CD14-positive monocyte (primary cell): ENCODE measurements around the gene PCDH15. TPM values are rescaled to one million over a fixed set of nuclear protein-coding genes. Genes with fewer than 3 reads are reported as not detected.

Source experiments
- DNase-seq, 3 donors: peaks; one replicate each; pipeline ENCODE4 v3.0.0-alpha.2; 2011 to 2022
- H2AFZ ChIP-seq: 2 replicates; pipeline ENCODE4 v1.6.0; 2012; ENCODE audit warnings: mild to moderate bottlenecking, low read depth, low read length, inconsistent platforms; ENCODE audit not compliant: insufficient read depth, poor library complexity, severe bottlenecking
- H3K27ac ChIP-seq, 2 donors: 1 replicate in 1 of 2; 2 replicates in 1 of 2; pipeline ENCODE4 v1.5.1; 2012 to 2013; ENCODE audit warnings: low read length in 2 of 2, control low read depth in 1 of 2, inconsistent platforms in 1 of 2, low read depth in 1 of 2, mild to moderate bottlenecking in 1 of 2
- H3K27me3 ChIP-seq, 2 donors: one replicate each; pipeline versions ENCODE4 v1.6.0 to v1.6.1; 2011 to 2013; ENCODE audit warnings: low read length in 2 of 2; ENCODE audit not compliant: control insufficient read depth in 2 of 2, insufficient read depth in 2 of 2
- H3K36me3 ChIP-seq, 2 donors: replicated peaks in 1 of 2; 1 replicate in 1 of 2; 2 replicates in 1 of 2; pipeline versions ENCODE4 v1.5.1 to v1.6.1; 2012 to 2013; ENCODE audit warnings: low read length in 2 of 2, control low read depth in 1 of 2, inconsistent platforms in 1 of 2, mild to moderate bottlenecking in 1 of 2; ENCODE audit not compliant: insufficient read depth in 2 of 2, control insufficient read depth in 1 of 2
- H3K4me1 ChIP-seq, 2 donors: 1 replicate in 1 of 2; 2 replicates in 1 of 2; pipeline versions ENCODE4 v1.5.1 to v1.6.1; 2012 to 2013; ENCODE audit warnings: low read length in 2 of 2, control low read depth in 1 of 2, inconsistent platforms in 1 of 2, mild to moderate bottlenecking in 1 of 2, moderate library complexity in 1 of 2; ENCODE audit not compliant: insufficient read depth in 2 of 2, control insufficient read depth in 1 of 2
- H3K4me2 ChIP-seq: replicated peaks from 2 replicates; pipeline ENCODE3; 2012; ENCODE audit warnings: low read length, moderate library complexity, mild to moderate bottlenecking; ENCODE audit not compliant: poor library complexity, severe bottlenecking; ENCODE audit errors: extremely low read depth
- H3K4me3 ChIP-seq, 3 experiments: fragments of 200-600 bp in 1 of 3; sonication (generic) in 1 of 3; replicated peaks in 1 of 3; 1 replicate in 2 of 3; 2 replicates in 1 of 3; pipeline ENCODE4 v1.5.1; 2011 to 2013; ENCODE audit warnings: low read length in 3 of 3, mild to moderate bottlenecking in 3 of 3, control low read depth in 2 of 3, low read depth in 2 of 3, inconsistent platforms in 1 of 3, moderate library complexity in 1 of 3
- H3K79me2 ChIP-seq: 2 replicates; pipeline ENCODE4 v1.6.0; 2012; ENCODE audit warnings: mild to moderate bottlenecking, control low read depth, inconsistent platforms, low read length, moderate library complexity; ENCODE audit not compliant: insufficient read depth
- H3K9ac ChIP-seq: 2 replicates; pipeline ENCODE4 v1.6.0; 2017; ENCODE audit warnings: low read length, mild to moderate bottlenecking; ENCODE audit not compliant: insufficient read depth, poor library complexity, severe bottlenecking
- H3K9me3 ChIP-seq, 2 donors: replicated peaks in 1 of 2; 1 replicate in 1 of 2; 2 replicates in 1 of 2; pipeline versions ENCODE4 v1.5.1 to v1.6.1; 2012 to 2013; ENCODE audit warnings: low read length in 2 of 2, control low read depth in 1 of 2; ENCODE audit not compliant: control insufficient read depth in 1 of 2, insufficient read depth in 1 of 2
- H4K20me1 ChIP-seq: 2 replicates; pipeline ENCODE4 v1.6.0; 2012; ENCODE audit warnings: mild to moderate bottlenecking, low read length, control low read depth, moderate library complexity; ENCODE audit not compliant: insufficient read depth
- H3K27ac Mint-ChIP-seq, 7 donors: one replicate each; pipeline ENCODE4 v1.8.0; 2020; ENCODE audit warnings: mild to moderate bottlenecking in 7 of 7, mixed read lengths in 7 of 7, moderate library complexity in 6 of 7, inconsistent platforms in 2 of 7
- H3K27me3 Mint-ChIP-seq, 3 donors: one replicate each; pipeline ENCODE4 v1.8.0; 2021 to 2022; ENCODE audit warnings: low read depth in 3 of 3, mild to moderate bottlenecking in 3 of 3, mixed read lengths in 3 of 3, moderate library complexity in 3 of 3, inconsistent platforms in 1 of 3
- H3K36me3 Mint-ChIP-seq, 2 donors: one replicate each; pipeline ENCODE4 v1.8.0; 2020; ENCODE audit warnings: mixed read lengths in 2 of 2, inconsistent platforms in 1 of 2, mild to moderate bottlenecking in 1 of 2
- H3K4me1 Mint-ChIP-seq: one replicate; pipeline ENCODE4 v1.8.0; 2020; ENCODE audit warnings: mild to moderate bottlenecking, mixed read lengths
- H3K4me3 Mint-ChIP-seq, 2 donors: one replicate each; pipeline ENCODE4 v1.8.0; 2020; ENCODE audit warnings: mild to moderate bottlenecking in 2 of 2, mixed read lengths in 2 of 2, moderate library complexity in 1 of 2
- H3K9me3 Mint-ChIP-seq, 7 donors: one replicate each; pipeline ENCODE4 v1.8.0; 2020 to 2022; ENCODE audit warnings: mixed read lengths in 7 of 7, mild to moderate bottlenecking in 6 of 7, moderate library complexity in 6 of 7, inconsistent platforms in 2 of 7
- CTCF ChIP-seq: fragments of 200-600 bp; IDR thresholded peaks from one replicate; pipeline ENCODE4 v1.8.0; 2022; ENCODE audit warnings: antibody characterized with exemption, mild to moderate bottlenecking
- WGBS: methylation state at CpG from one replicate; pipeline ENCODE4 v1.1.5; 2013; ENCODE audit warnings: missing lambda C conversion rate; ENCODE audit not compliant: insufficient coverage; 5-methylcytosine and 5-hydroxymethylcytosine counted together
- intact Hi-C, 2 donors: fragments of 100-400 bp; cut with micrococcal nuclease; formaldehyde crosslinking; loops; one replicate each; pipeline versions ENCODE4 v1.15.0 to v1.15.1; 2023
- polyA plus RNA-seq, 3 donors: library from polyadenylated mRNA; depleted of rRNA in 1 of 3; unstranded in 2 of 3; stranded (reverse) in 1 of 3; fragments of 300-500 nt in 2 of 3; fragments of >200 nt in 1 of 3; fragmentation: Illumina TruSeq in 2 of 3; gene quantifications; 1 replicate in 2 of 3; 2 replicates in 1 of 3; pipeline ENCODE4 v1.2.3, GENCODE V29; 2012 to 2021

The PCDH15 gene
- polyA plus RNA-seq, 3 donors, result not detected

DNA sequence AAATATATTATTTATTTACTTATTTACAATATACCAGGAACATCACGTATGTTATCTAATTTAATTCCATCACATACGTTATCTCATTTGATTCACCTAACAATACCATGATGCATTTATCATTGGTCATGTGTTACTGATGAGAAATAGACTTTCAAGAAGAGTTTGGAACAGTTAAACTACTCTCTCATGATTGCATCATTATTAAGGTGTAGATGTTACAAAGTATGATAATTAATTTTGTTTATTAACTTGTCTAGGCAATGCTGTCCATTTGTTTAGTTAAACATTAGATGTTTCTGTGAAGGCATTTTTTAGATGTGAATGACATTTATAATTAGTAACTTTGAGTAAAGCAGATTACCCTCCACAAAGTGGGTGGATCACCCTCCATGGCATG is 32.0 kb upstream of the PCDH15 start:
- no peaks in the 10 kb centered on the region for H3K27me3 ChIP-seq
- no peak overlapping the region for H3K4me3 ChIP-seq
- H3K4me3 Mint-ChIP-seq, result no peak overlapping the region
- no peaks in the 10 kb centered on the region for H3K4me1 Mint-ChIP-seq
- no peaks in the 10 kb centered on the region for H3K36me3 Mint-ChIP-seq
- no peaks in the 10 kb centered on the region for H3K27me3 Mint-ChIP-seq
- no peaks in the 10 kb centered on the region for H3K4me1 ChIP-seq
- no peak for TF ChIP-seq CTCF
- H3K36me3 ChIP-seq, result no peaks in the 10 kb centered on the region
- H2AFZ ChIP-seq, result no peak overlapping the region
- no peaks in the 10 kb centered on the region for H3K79me2 ChIP-seq
- intact Hi-C loops, result no loop called here
- no peak overlapping the region for H3K27ac ChIP-seq
- no peak for DNase-seq
- H4K20me1 ChIP-seq, result no peaks in the 10 kb centered on the region
- no peaks in the 10 kb centered on the region for H3K9me3 ChIP-seq
- no peak overlapping the region for H3K9ac ChIP-seq
- no peak overlapping the region for H3K4me2 ChIP-seq
- no CpG with 5 or more reads among the region's 2 CpGs for WGBS
- peaks cover 0 to 3% (median 0%) of the 10 kb centered on the region in 7 donors for H3K9me3 Mint-ChIP-seq
- H3K27ac Mint-ChIP-seq, result no peak overlapping the region

DNA sequence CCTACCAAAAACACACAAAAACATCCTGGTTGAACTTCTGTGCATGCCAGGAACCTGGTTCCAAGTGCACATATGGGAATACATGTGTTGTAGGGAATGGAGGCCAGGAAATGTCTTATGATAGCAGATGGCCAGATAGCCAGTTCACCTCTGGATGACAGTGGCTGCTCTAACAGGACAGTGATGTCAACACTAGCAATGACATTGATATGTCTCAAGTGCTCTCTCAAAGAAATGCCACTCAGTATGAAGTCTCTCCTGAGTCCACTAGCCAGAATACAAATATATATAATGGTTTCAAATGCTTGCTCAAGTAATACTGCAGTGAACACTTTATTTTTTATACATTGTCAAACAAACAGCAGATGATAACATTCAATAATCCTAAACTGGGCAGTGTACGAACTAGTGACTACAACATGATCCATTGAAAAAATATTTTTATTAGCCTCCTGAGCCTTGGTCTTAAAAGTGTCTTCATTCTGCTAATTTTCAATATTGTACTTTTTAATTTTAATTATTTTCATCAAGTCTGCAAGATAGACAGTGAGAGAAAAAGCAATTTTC is 26.0 kb upstream of the PCDH15 start:
- H3K27ac ChIP-seq, result no peak overlapping the region
- WGBS, result no CpG with 5 or more reads among the region's 1 CpG
- H3K9me3 ChIP-seq, result no peaks in the 10 kb centered on the region
- H3K79me2 ChIP-seq, result no peaks in the 10 kb centered on the region
- TF ChIP-seq CTCF, result no peak
- no peaks in the 10 kb centered on the region for H3K36me3 ChIP-seq
- Mint-ChIP-seq H3K4me1 (no peaks in the 10 kb centered on the region), H3K9me3 (peaks cover 0 to 3% (median 0%) of the 10 kb centered on the region in 7 donors), H3K27me3 (no peaks in the 10 kb centered on the region), H3K36me3 (no peaks in the 10 kb centered on the region), H3K27ac (no peak overlapping the region), H3K4me3 (no peak overlapping the region)
- no peak for DNase-seq
- H3K9ac ChIP-seq, result no peak overlapping the region
- H4K20me1 ChIP-seq, result no peaks in the 10 kb centered on the region
- no peak overlapping the region for H3K4me3 ChIP-seq
- no peaks in the 10 kb centered on the region for H3K4me1 ChIP-seq
- intact Hi-C loops, result no loop called here
- no peak overlapping the region for H2AFZ ChIP-seq
- H3K4me2 ChIP-seq, result no peak overlapping the region
- H3K27me3 ChIP-seq, result no peaks in the 10 kb centered on the region
